Endothelial cell of umbilical vein (primary cell): ENCODE measurements around the gene PPFIBP2.

Source experiments
- CTCF ChIP-seq, 2 donors: IDR thresholded peaks; 1 replicate in 1 of 2; 2 replicates in 1 of 2; pipeline ENCODE4 v1.5.1; 2011; ENCODE audit warnings: low read length in 2 of 2, mild to moderate bottlenecking in 2 of 2, moderate library complexity in 2 of 2, control low read depth in 1 of 2, inconsistent platforms in 1 of 2, low read depth in 1 of 2; ENCODE audit not compliant: insufficient read depth in 1 of 2; ENCODE audit errors: extremely low read depth in 1 of 2
- FOS ChIP-seq: IDR thresholded peaks from 2 replicates; pipeline ENCODE4 v1.6.1; 2011; ENCODE audit warnings: mild to moderate bottlenecking, low read length, moderate library complexity, borderline replicate concordance; ENCODE audit not compliant: insufficient read depth
- POLR2A ChIP-seq: IDR thresholded peaks from 2 replicates; pipeline ENCODE4 v1.6.1; 2012; ENCODE audit warnings: low read depth, mild to moderate bottlenecking, control low read depth, low read length

- TF ChIP-seq CTCF (IDR thresholded peaks at IDR 0.05; ENCODE audit: extremely low read depth in 1 of 2, insufficient read depth in 1 of 2, low read depth in 1 of 2, low read length in 2 of 2) (no peak), POLR2A (no peak), FOS (no peak)
Observed at GRCh38 chr11:7591107-7591894, 77.5 kb downstream of the PPFIBP2 start.
